ENCODE measurements around the gene RCCD1. TPM values are rescaled to one million over a fixed set of nuclear protein-coding genes. Genes with fewer than 3 reads are reported as not detected.
A peak's percentile ranks its signal among the peaks of the same experiment; 100 is the strongest.

RCCD1 gene
- total and polyA plus RNA-seq, 9 of the 15 experiments (the other 6 are each of a cell fraction or from before 2014, with no cell fraction given) = 11.1 to 51.4 (median 24.7) TPM

DNA sequence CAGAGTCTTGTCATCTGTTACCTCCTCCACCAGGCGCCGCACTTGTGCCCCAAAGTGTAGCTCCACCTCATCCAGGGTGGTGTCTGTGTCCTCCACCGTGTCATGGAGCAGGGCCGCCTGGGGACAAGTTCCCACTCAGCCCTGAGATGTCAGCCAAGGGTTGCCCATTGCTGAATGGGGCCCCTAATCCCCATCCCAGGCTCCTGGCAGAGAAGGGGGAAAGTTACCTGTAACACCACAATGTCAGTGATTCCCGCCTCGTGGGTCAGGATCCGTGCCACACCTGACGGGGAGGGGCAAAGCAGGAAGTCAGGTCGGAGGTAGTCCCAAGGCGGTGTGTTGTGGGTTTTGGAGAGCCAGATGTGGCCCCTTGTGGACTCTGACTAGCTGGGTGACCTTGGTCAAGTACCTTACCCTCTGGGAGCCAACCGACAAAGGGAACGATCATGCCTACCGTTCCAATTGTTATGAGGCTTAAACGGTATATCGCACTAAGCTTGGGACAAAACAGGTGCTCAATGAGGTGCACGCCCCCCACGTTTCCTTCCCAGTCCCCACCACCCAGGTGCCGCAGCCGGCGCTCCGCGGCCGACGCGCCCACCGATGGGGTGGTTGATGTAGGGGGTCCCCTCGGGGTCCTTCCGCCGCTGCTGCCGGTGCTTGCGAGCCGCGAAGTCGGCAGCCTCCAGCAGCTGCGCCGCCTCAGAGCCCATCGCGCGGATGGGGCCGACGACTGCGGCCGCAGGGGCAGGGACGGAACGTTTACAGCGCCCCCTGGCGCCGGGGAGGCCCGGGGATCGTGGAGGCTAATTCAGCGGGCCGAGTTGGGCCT, 22.6 kb upstream of the RCCD1 start, which contains the start of gene HDDC3 (continued):
- TF ChIP-seq, protein P1, sequence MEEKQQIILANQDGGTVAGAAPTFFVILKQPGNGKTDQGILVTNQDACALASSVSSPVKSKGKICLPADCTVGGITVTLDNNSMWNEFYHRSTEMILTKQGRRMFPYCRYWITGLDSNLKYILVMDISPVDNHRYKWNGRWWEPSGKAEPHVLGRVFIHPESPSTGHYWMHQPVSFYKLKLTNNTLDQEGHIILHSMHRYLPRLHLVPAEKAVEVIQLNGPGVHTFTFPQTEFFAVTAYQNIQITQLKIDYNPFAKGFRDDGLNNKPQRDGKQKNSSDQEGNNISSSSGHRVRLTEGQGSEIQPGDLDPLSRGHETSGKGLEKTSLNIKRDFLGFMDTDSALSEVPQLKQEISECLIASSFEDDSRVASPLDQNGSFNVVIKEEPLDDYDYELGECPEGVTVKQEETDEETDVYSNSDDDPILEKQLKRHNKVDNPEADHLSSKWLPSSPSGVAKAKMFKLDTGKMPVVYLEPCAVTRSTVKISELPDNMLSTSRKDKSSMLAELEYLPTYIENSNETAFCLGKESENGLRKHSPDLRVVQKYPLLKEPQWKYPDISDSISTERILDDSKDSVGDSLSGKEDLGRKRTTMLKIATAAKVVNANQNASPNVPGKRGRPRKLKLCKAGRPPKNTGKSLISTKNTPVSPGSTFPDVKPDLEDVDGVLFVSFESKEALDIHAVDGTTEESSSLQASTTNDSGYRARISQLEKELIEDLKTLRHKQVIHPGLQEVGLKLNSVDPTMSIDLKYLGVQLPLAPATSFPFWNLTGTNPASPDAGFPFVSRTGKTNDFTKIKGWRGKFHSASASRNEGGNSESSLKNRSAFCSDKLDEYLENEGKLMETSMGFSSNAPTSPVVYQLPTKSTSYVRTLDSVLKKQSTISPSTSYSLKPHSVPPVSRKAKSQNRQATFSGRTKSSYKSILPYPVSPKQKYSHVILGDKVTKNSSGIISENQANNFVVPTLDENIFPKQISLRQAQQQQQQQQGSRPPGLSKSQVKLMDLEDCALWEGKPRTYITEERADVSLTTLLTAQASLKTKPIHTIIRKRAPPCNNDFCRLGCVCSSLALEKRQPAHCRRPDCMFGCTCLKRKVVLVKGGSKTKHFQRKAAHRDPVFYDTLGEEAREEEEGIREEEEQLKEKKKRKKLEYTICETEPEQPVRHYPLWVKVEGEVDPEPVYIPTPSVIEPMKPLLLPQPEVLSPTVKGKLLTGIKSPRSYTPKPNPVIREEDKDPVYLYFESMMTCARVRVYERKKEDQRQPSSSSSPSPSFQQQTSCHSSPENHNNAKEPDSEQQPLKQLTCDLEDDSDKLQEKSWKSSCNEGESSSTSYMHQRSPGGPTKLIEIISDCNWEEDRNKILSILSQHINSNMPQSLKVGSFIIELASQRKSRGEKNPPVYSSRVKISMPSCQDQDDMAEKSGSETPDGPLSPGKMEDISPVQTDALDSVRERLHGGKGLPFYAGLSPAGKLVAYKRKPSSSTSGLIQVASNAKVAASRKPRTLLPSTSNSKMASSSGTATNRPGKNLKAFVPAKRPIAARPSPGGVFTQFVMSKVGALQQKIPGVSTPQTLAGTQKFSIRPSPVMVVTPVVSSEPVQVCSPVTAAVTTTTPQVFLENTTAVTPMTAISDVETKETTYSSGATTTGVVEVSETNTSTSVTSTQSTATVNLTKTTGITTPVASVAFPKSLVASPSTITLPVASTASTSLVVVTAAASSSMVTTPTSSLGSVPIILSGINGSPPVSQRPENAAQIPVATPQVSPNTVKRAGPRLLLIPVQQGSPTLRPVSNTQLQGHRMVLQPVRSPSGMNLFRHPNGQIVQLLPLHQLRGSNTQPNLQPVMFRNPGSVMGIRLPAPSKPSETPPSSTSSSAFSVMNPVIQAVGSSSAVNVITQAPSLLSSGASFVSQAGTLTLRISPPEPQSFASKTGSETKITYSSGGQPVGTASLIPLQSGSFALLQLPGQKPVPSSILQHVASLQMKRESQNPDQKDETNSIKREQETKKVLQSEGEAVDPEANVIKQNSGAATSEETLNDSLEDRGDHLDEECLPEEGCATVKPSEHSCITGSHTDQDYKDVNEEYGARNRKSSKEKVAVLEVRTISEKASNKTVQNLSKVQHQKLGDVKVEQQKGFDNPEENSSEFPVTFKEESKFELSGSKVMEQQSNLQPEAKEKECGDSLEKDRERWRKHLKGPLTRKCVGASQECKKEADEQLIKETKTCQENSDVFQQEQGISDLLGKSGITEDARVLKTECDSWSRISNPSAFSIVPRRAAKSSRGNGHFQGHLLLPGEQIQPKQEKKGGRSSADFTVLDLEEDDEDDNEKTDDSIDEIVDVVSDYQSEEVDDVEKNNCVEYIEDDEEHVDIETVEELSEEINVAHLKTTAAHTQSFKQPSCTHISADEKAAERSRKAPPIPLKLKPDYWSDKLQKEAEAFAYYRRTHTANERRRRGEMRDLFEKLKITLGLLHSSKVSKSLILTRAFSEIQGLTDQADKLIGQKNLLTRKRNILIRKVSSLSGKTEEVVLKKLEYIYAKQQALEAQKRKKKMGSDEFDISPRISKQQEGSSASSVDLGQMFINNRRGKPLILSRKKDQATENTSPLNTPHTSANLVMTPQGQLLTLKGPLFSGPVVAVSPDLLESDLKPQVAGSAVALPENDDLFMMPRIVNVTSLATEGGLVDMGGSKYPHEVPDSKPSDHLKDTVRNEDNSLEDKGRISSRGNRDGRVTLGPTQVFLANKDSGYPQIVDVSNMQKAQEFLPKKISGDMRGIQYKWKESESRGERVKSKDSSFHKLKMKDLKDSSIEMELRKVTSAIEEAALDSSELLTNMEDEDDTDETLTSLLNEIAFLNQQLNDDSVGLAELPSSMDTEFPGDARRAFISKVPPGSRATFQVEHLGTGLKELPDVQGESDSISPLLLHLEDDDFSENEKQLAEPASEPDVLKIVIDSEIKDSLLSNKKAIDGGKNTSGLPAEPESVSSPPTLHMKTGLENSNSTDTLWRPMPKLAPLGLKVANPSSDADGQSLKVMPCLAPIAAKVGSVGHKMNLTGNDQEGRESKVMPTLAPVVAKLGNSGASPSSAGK (IDR thresholded peaks at IDR 0.05) = peak; percentile 41; the same call in 1 of the 2 replicates
- TF ChIP-seq, protein P2, sequence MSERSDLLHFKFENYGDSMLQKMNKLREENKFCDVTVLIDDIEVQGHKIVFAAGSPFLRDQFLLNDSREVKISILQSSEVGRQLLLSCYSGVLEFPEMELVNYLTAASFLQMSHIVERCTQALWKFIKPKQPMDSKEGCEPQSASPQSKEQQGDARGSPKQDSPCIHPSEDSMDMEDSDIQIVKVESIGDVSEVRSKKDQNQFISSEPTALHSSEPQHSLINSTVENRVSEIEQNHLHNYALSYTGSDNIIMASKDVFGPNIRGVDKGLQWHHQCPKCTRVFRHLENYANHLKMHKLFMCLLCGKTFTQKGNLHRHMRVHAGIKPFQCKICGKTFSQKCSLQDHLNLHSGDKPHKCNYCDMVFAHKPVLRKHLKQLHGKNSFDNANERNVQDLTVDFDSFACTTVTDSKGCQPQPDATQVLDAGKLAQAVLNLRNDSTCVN (CRISPR knock-in tag; IDR thresholded peaks at IDR 0.05) = 0 out of 2 replicates have a peak, but pooled peaks have one; percentile 63
- no peak for TF ChIP-seq NFYB (IDR thresholded peaks at IDR 0.05; ENCODE audit: extremely low read depth, insufficient read length)
- TF ChIP-seq, protein P3, sequence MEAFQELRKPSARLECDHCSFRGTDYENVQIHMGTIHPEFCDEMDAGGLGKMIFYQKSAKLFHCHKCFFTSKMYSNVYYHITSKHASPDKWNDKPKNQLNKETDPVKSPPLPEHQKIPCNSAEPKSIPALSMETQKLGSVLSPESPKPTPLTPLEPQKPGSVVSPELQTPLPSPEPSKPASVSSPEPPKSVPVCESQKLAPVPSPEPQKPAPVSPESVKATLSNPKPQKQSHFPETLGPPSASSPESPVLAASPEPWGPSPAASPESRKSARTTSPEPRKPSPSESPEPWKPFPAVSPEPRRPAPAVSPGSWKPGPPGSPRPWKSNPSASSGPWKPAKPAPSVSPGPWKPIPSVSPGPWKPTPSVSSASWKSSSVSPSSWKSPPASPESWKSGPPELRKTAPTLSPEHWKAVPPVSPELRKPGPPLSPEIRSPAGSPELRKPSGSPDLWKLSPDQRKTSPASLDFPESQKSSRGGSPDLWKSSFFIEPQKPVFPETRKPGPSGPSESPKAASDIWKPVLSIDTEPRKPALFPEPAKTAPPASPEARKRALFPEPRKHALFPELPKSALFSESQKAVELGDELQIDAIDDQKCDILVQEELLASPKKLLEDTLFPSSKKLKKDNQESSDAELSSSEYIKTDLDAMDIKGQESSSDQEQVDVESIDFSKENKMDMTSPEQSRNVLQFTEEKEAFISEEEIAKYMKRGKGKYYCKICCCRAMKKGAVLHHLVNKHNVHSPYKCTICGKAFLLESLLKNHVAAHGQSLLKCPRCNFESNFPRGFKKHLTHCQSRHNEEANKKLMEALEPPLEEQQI (IDR thresholded peaks at IDR 0.05) = peak; percentile 33; the same call in 1 of the 2 replicates
- peak; percentile 50 for TF ChIP-seq PHF20 (IDR thresholded peaks at IDR 0.05; ENCODE audit: partially characterized antibody)
- TF ChIP-seq SP2 (IDR thresholded peaks at IDR 0.05; ENCODE audit: extremely low read depth, low read depth, low read length, poor library complexity, severe bottlenecking) = peak; percentile 81
- peak; percentile 76 for TF ChIP-seq RBM22 (IDR thresholded peaks at IDR 0.05; ENCODE audit: low read depth, low read length, poor library complexity, severe bottlenecking)
- TF ChIP-seq FOXM1 (IDR thresholded peaks at IDR 0.05; ENCODE audit: low read depth) = no peak
- no peak for TF ChIP-seq FOXM1 (CRISPR knock-in tag; IDR thresholded peaks at IDR 0.05; ENCODE audit: low read depth)
- peak; percentile 64; the same call in 1 of the 2 replicates for TF ChIP-seq ZNF24 (IDR thresholded peaks at IDR 0.05)
- peak; percentile 89 for TF ChIP-seq SUPT5H (IDR thresholded peaks at IDR 0.05)
- no peak for TF ChIP-seq RBM25 (IDR thresholded peaks at IDR 0.05; ENCODE audit: low read depth, low read length, severe bottlenecking)

Data from K562 (cell line).